GM19467 (cell line): ENCODE measurements around the gene TMEM229B.

Experiments used
- ATAC-seq: cut with Tn5 transposase; IDR thresholded peaks from one replicate; pipeline ENCODE4 v1.9.1; 2021; ENCODE audit warnings: mild to moderate bottlenecking, moderate library complexity; ENCODE audit not compliant: unreplicated experiment

The TMEM229B gene

GRCh38 chr14:67487332-67487731 is 1.2 kb downstream of the TMEM229B start:
- no peak for ATAC-seq

- no peak for ATAC-seq
Observed at GRCh38 chr14:67486890-67487289, 1.6 kb downstream of the TMEM229B start.

GRCh38 chr14:67485501-67486095 is 2.9 kb downstream of the TMEM229B start:
- no peak for ATAC-seq

- ATAC-seq: no peak
Observed at GRCh38 chr14:67483579-67484285, 4.8 kb downstream of the TMEM229B start.

- no peak for ATAC-seq
Observed at GRCh38 chr14:67482231-67483164, 6.0 kb downstream of the TMEM229B start.

GRCh38 chr14:67480011-67480410 is 8.5 kb downstream of the TMEM229B start:
- ATAC-seq: no peak

GRCh38 chr14:67478800-67479084 is 9.8 kb downstream of the TMEM229B start:
- no peak for ATAC-seq

- ATAC-seq: no peak
Observed at GRCh38 chr14:67477926-67478799, 10.4 kb downstream of the TMEM229B start.

- no peak for ATAC-seq
Observed at GRCh38 chr14:67474366-67474765, 14.2 kb downstream of the TMEM229B start.

- ATAC-seq: no peak
Observed at GRCh38 chr14:67473290-67474082, 15.0 kb downstream of the TMEM229B start.

- no peak for ATAC-seq
Observed at GRCh38 chr14:67472726-67473125, 15.8 kb downstream of the TMEM229B start.

GRCh38 chr14:67469954-67470353 is 18.6 kb downstream of the TMEM229B start:
- no peak for ATAC-seq

- ATAC-seq: no peak
Observed at GRCh38 chr14:67468378-67468730, 20.2 kb downstream of the TMEM229B start.

- no peak for ATAC-seq
Observed at GRCh38 chr14:67467134-67467533, 21.4 kb downstream of the TMEM229B start.

- no peak for ATAC-seq
Observed at GRCh38 chr14:67464879-67465278, 23.6 kb downstream of the TMEM229B start.

- ATAC-seq: no peak
Observed at GRCh38 chr14:67464377-67464776, 24.1 kb downstream of the TMEM229B start.

GRCh38 chr14:67463900-67464299 is 24.6 kb downstream of the TMEM229B start:
- ATAC-seq: no peak

- no peak for ATAC-seq
Observed at GRCh38 chr14:67461996-67462395, 26.5 kb downstream of the TMEM229B start.

- no peak for ATAC-seq
Observed at GRCh38 chr14:67461341-67461985, 27.1 kb downstream of the TMEM229B start.

- no peak for ATAC-seq
Observed at GRCh38 chr14:67459336-67459735, 29.2 kb downstream of the TMEM229B start.
